OCI-M1 (cell line): Measurements from ENCODE around the gene PRKN.
"Not testable (repeated sequence)": the region's sequence is repeated elsewhere in the genome, so short reads cannot be mapped to it uniquely, and the experiment has no call there.

Experiments
- DNase-seq: peaks from one replicate; lab custom pipeline; 2025; lab: John Stamatoyannopoulos, UW

The PRKN gene

DNA sequence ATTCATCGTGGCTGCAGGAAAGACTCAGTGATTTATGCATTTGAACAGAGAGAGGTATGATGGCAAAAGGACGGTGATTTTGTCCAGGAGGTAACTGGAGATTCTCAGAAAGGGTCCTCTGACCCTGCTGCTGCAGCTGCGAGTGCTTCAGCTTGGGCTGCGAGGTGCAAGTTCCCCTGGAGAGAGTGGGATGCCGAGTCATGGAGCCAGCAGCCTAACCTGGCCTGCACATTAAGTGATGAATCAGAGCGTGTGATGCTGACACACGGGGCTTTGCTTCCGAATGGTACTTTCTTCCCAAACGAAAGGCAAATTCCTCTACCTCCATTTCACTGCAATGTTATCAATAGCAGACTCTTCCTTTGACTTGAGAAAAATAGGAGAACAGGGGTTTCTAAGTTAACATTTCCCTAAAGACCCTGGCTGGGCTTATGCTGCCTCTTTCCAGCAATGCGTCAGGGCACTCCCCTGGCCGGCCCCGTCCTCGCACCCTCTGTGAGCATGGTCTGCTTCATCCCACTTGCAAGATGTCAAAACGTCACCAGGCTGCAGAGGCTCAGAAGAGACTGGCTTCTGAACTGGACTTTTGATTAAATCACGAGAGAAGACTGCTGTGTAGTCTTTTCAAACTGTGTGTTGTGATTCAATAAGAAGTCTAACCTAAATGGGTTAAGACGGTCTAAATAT lies 825.7 kb downstream of the PRKN start:
- no peak for DNase-seq

DNA sequence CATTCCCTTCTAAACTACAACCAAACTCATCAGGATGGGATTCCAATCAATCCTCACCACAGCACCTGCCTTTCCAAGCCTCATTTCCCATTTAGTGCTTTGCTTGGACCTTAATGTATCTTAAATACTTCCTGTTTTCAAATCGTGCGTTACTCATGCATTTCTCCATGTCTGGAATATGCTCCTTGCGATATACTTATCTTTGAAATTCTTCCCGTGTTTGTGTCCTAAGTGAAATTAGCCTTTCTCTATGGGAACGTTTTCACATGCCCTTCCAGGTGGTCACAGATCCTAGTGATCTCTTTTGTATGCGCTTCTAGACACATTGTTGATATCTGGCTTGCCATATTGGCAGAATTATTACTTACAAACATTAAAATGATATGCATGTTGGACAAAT lies 833.1 kb downstream of the PRKN start:
- DNase-seq, result no peak

DNA sequence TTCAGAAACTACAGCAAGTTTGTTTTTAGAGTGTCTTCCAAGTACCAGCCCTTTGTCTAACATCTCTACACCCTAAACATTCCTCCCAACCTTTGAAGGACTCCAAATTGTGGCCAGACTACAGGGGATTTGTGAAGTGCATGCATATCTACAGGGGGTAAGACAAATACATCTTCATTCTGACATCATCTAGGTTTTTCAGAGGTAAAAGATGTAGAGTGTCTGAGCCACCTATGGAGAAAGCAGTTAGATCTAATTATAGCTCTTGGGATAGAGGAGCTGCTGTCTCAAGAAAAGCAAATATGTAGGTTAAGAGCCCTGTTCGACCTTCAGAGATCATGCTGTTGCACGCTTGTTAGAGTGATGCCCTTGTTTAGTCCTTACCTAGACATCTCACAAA lies 836.0 kb downstream of the PRKN start:
- DNase-seq, result no peak

DNA sequence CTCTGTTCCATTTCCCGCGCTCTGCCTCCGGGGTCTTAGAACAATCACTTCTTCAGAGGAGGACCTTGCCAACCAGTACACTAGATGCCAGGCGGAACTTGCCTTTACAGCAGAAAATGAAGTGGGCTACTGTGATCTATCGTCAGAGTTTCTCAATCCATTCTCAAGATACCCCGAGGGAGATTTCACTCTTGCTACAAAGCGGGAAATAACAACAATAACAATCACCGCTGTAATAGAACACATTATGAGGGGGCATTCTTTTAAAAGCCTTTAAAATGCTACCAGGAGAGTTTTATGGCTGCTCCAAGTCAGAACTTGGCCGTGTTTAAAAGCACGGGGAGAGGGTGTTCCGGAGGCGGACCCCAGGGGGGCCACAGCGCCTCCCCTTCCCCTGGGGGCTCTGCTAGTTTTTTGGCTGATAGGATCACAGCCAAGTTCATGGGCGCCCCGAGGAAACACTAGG lies 836.7 kb downstream of the PRKN start:
- no peak for DNase-seq

DNA sequence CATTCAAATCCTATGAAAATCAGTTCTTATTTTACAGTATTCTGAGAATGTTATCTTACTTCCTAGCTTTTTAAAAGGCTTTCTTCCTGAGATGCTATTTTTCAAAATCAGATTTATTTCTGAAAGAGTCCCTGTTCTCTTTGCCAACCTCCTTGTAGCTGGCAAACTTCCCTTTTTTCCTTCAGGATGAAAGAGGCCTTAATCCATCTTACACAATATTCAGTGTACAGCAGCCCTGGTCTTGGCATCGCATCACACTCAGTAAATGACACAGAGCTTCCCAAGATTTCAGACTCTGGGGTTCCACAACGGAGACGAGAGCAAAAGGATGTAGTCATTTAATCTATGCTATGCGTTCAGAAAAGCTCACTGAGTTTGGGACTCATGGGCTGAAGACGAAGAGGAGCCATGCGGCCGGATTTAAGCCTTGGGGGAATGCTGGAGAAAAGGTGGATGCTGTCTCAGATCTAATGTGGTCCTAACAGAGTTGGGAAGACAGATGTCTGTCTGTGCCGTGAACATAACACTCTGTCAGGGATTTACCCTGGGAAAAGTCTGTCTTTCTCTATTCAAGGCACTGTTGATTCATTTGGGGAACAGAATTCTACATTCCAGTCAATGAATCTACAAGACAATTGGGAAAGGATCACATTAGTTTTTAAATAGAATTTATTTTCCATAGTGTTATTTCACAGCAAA lies 837.3 kb downstream of the PRKN start:
- DNase-seq, result no peak

DNA sequence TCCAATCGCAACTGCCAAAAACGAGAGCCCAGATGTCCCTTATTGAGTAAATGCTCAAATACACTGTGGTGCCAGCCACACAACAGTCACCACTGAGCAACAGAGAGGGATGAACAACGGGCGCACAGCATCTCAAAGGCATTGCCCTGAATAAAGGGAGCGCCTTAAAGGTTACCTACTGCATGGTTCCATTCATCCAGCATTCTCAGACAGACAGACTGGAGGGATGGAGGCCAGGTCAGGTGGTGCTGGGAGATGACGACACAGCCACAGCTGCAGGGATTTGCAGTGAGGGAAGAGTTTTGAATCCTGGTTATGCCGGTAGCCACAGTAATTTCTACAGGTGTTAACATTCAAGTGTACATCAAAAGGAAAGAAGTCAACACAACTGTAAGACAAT lies 838.2 kb downstream of the PRKN start:
- DNase-seq, result no peak

DNA sequence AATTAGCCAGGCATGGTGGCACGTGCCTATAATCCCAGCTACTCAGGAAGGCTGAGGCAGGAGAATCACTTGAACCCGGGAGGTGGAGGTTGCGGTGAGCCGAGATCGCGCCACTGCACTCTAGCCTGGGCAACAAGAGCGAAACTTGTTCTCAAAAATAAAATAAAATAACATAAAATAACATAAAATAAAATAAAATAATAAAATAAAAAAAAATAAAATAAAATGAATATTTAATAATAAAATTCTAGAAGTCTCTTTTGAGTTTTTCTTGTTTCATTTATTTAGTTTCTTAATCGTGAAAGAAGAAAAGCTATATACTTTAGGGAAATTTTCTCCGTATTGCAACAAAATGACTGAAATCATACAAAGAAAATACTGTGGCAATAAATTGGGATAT lies 841.0 kb downstream of the PRKN start:
- DNase-seq, result not testable (repeated sequence)

DNA sequence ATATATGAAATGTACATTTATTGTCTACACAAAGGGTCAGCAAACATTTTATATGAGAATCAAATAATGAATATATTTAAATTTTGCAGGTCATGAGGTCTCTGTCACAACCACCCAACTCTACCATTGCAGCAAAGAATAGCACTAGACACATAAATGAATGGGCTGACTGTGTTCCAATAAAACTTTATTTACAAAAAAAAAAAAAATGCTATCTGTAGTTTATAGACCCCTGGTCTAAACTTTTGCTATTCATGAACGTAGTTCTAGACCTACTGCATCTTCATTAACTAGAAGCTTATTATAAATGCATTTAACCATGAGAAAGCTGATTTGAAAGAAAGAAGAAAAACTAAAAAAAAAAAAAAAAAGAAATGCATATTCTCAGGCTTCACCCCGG lies 842.8 kb downstream of the PRKN start:
- DNase-seq, result no peak

DNA sequence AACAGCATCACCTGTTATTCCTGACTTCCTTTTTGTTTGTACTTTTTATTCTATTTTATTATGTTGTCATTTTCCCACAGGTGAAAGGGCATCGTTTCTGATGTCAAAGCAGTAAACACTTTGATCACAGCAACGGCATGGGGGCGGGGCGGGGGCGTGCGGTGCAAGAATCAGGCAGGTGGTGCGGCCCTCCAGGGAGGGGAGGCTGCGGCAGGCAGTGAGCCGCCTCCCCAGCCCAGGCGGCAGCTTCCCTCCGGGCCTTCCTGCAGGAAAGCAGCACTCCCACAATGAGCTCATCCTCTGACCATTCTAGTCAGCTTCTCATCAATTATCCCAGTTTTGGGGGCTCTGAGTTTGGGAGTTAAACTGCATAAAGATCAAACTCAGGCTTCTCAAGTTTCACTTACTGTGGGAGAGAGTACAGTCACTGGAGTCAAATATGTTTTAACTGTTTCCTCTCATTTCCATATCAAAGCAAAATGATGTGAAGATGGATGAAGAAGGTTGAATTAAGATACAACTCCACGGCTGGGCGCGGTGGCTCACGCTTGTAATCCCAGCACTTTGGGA lies 845.3 kb downstream of the PRKN start:
- no peak for DNase-seq

DNA sequence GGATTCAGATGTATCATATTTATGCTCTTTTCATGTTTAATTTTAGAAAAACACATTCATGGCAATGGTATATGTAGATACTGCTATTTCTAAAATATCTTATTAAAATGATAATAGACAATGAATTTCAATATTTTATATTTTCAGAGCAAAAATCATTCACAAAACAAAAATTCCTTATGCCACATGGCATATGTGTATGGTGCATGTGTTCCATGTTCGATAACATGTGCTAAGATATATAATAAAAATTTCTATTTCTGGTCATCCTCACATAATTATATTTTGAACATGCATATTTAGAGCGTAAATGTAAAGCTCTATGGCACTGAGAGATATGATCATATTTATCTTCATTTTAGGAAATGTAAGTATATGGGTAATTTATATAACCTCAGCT lies 847.5 kb downstream of the PRKN start:
- no peak for DNase-seq

DNA sequence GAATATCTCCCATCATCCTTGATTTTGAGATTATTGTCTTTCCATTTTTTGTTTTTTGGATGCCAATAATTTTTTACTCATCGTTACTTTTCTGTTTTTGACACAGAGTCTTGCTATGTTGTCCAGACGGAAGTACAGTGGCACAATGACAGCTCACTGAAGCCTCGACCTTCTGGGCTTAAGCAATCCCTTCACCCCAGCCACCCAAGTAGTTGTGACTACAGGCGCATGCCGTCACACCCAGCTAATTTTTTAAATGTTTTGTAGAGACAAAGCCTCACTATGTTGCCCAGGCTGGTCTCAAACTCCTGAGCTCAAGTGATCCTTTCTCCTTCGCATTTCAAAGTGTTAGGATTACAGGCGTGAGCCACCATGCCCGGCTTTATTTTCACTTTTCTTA lies 851.3 kb downstream of the PRKN start:
- no peak for DNase-seq

DNA sequence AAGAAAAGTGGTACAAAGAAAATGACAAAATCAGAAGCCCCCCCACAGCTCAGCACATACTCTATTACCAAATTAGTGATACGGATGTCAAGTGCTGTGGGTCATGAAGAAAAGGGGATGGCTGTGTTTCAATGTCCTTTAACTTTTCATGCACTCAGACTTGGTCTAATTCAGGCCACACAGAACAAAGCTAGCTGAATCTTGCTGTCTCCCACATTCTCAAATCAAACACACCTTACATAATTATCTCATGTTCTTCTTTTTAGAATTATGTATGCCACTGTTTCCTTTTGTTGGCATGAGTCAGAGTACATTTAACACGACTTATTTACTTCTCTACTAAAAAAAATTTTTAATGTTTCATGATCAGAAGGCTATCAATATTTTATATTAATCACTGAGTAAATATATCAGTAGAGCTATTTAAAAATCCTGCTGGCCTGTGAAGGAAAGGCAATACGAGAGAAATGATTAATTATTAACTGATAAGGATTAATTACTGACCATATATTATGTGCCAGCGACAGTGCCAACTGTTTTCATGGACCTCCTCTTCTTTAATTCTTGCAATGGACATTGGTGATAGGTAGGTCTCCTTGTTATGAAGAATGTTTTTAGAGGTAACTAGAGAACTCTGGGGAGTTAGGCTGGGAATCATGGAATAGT lies 857.2 kb downstream of the PRKN start:
- no peak for DNase-seq

DNA sequence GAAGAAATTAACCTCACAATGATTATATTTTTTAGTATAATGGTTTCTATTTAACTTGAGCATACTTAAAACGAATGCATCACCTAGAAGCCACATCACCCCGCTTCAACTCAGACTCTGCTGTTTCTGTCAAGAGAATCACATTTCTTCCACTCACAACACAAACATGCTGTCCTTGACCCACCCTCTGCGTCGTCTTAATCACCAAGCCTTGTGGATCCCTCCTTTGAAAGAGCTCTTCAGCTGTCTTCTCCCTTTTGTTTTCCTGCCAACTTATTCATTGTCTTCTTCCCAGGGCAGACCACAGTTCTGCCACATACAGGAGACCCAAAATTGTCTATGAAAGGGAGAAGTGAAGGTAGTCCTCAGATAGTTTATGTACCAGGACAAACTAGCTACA lies 858.1 kb downstream of the PRKN start:
- no peak for DNase-seq

DNA sequence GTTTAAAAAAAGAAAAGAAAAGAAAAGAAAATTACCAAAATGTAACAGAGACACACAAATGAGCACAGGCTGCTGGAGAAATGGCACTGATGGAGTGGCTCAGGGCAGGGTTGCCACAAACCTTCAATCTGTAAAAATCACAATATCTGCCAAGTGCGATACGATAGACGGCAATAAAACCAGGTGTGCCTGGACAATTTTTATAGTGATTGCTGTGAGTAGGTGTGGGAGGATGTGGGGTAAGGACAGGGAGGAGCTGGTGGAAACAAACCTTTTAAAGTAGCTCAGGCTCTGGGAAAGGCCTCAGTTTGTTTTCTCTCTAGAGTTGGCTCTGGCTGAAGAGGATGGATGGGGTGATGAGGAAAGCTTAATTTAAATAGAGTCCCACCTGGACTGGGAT lies 861.0 kb downstream of the PRKN start:
- DNase-seq, result no peak

DNA sequence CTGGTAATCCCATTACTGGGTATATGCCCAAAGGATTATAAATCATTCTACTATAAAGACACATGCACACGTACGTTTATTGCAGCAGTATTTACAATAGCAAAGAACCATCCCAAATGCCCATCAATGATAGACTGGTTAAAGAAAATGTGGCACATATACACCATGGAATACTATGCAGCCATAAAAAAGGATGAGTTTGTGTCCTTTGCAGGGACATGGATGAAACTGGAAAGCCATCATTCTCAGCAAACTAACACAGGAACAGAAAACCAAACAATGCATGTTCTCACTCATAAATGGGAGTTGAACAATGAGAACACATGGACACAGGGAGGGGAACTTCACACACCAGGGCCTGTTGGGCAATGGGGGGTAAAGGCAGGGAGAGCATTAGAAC lies 866.5 kb downstream of the PRKN start:
- not testable (repeated sequence) for DNase-seq

DNA sequence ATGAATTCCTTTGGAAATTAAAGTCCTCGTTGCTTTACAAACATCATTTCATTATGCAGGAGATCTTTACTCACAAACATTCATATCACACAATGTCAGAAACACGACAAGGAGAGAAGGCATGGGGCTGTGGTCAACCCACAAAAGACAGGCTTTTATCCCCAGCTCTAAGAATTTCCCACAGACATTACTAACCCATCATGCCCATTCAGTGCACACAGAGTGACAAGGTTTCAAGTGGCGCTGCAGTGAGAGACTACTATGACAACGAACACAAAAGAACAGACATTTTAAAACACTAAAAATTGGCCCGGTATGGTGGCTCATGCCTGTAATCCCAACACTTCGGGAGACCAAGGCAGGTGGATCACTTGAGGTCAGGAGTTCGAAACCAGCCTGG lies 873.9 kb downstream of the PRKN start:
- no peak for DNase-seq

DNA sequence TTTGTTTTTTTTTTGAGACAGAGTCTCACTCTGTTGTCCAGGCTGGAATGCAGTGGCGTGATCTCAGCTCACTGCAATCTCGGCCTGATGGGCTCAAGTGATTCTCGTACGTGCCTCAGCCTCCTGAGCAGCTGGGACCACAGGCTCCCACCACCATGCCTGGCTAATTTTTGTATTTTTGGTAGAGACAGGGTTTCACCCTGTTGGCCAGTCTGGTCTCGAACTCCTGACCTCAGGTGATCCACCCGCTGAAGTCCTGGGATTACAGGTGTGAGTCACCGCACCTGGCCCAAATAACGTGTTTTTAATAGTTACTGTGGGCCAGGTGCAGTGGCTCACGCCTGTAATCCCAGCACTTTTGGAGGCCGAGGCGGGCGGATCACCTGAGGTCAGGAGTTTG lies 876.1 kb downstream of the PRKN start:
- DNase-seq, result not testable (repeated sequence)

DNA sequence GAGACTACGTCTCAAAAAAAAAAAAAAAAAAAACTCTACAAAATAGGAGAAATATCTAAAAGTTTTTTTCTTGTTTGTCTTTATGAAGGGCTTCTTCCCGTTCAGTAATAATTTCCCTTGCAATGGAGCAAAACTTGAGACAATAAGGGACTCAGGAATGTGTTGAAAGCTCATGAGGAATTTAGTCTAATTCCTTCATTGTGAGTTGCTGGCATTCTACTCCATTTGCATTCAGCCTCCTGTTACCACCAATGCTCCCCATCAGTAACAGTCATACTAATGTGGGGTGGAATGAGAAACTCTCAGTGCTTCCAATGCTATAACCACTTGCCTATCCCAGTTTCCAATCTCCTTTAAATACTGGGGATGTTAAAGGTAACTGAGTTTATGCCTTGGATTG lies 877.0 kb downstream of the PRKN start:
- DNase-seq, result no peak

DNA sequence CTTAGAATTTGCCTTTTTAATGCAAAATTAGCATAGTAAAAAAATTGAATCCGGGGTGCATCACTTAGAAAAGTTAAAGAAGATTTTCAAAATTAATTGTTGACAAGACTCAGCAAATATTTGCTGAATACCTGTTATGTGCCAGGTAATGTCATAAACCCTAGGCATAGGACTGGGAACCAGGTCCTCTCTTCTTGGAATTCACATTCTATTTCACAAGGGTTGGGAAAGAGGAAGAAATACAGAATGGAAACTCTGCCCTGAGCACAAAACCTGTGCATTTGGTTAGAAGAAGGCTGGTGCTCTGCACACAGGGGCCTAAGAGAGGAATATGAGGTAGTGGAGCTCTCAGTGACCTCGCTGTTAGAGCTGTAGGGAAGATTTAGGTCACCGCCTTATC lies 879.9 kb downstream of the PRKN start:
- DNase-seq, result no peak

DNA sequence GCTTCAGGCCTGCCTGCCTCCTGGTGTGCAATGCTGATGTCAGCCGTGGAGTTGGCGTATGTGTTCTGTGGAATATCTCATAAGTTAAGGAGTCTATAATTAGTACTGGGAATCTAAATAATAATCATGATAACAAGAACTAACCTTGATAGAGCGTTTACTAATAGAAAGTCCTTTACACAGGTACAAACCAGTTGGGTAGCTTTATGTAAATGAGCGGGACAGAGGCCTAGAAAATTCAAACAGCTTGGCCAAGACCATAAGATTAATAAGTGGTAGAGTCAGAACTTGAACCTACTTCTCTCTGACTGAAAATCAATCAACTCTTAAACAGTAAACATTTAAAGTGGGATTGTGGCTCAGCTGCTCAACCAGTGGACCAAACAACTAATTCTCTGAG lies 882.8 kb downstream of the PRKN start:
- no peak for DNase-seq

DNA sequence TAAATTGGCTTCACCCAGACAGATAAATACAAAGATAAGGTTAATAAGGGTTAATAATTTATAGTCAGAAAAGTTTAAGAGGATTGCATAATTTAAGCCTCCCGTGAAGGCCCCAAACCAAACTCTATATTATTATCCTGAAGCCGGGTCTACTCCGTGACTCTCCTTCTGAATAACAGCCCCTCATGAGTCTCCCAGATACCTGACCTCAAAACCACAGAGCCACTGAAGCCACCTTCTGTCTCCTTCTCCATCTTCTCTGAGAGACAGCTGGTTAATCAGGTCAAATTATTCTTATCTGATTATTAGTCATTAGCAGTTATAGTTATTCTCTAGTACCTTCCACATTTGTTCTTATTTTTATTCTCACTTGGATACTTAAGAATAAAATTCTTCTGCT lies 884.5 kb downstream of the PRKN start:
- no peak for DNase-seq

DNA sequence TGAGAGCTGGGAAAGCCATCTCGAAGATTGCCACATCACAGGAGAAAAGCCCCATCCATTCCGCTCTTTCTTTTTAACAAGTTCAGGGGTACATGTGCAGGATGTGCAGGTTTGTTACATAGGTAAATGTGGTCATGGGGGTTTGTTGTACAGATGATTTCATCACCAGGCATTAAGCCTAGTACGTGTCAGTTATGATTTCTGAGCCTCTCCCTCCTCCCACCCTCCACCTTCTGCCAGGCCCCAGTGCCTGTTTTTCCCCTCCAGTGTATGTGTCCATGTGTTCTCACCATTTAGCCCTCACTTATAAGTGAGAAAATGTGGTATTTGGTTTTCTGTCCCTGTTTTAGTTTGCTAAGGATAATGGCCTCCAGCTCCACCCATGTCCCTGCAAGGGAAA lies 887.2 kb downstream of the PRKN start:
- no peak for DNase-seq
